NCI-H1105 (cell line): Measurements from ENCODE around the gene CAPN11.

Experiments used
- DNase-seq: peaks from one replicate; lab custom pipeline; 2025; lab: John Stamatoyannopoulos, UW

The CAPN11 gene

DNA sequence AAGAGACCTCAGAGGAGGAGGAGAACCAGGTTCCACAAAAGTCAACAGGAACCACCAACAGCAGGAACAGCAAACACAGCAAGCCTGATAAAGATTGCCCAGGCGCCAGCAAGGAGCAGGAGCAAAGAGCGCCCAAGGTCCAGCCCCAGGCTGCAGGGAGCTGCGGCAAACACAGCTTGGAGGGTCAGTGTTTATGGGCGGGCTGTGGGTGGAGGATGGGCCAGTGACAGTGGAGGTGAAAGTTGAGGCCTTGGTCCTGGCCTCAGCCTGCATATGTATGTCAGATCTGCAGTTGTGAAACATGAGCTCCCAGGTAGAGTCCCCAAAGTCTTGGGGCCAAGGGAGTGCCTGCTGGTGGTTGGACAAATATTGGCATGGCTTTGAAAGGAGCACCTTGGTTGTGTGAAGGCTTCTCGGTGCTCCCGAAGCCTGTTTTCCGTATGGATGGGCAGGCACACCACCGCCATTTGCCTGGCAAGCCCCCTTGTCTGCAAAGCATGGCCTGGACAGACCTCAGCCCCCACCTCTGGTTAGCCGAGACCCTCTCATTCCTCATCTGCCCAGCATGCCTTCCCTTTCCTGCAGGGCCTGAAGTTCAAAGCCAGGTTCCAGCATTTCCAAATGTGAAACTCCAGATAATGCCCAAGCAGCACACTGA is 2.0 kb upstream of the CAPN11 start:
- DNase-seq = no peak

DNA sequence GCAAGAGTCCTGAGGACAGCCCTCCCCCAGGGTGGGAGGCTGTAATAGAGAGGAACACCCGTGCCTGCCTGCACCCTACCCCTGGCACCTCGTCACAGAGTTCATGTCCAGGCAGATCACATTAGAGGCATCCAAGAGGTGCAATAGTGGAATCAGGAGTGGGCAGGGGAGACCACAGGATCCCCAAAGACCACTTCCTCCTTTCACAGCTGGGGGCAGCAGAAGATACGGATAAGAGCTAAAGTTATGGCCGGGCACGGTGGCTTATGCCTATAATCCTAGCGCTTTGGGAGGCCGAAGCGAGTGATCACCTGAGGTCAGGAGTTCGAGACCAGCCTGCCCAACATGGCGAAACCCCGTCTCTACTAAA is 1.5 kb upstream of the CAPN11 start:
- no peak for DNase-seq

DNA sequence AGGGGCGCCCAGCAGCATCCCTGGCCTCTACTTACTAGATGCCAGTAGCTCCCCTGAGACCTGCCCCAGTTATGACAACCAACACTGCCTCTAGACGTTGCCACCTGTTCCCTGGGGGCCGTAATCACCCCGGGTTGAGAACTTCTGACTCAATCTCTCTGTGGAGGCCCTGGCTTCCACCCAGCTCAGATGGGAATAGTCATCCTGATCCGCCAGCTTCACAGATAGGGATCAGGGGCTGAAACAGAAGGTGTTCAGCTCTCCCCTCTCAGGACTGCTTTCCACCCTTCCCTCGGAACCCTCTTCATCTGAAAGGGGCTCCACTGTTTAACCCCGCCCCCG is 3.3 kb downstream of the CAPN11 start:
- no peak for DNase-seq

DNA sequence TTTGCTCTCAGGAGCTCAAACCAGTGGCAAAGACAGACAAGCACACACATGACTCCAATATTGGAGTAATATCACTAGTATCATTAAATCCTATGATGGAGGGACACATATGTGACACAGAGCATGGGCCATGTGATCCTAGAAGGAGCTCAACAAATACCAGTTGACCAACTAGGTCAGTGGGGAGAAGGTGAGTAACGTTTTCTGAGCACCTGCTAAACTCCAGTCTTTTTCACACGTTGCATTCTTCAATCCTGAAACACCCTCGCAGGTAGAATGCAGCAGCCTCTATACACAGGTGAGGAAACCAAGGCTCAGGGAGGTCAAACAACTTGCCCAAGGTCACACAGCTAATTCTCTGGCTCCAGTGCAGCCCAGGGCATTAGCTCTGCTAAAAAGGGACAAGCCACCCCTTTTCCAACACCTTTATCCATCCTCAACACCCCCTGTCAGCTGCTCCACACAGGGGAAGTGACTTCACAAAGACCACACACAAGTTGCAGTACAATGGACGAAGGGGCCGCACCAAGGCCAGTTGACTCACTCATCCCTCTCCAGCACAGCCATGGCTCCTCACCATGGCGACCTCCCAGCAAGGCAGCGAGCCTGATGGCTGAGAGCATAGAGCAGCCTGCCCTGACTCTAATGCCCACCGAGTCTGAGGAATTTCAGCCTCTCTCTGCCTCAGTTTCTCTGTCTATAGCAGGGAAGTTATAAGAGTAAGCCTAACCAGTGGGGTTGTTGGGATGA is 4.4 kb downstream of the CAPN11 start:
- DNase-seq = no peak

DNA sequence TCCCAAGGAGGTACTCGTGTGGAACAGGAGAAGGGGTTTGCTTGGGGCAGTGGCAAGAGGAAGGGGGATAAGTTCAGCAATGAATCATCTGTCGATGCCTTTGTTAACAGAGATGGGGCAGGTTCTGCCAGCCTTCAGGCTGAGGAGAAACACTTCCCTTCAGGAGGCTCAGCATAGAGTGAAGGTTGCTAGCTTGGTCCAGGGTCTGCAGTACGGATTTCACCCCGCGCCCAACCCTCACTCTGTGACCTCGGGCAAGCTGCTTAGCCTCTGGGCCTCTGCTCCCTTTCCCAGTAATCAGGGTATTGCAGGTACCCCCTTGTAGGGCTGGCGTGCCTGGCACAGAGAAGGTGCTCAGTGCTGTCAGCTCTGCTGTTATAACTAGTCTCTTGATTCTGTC is 7.5 kb downstream of the CAPN11 start:
- no peak for DNase-seq

DNA sequence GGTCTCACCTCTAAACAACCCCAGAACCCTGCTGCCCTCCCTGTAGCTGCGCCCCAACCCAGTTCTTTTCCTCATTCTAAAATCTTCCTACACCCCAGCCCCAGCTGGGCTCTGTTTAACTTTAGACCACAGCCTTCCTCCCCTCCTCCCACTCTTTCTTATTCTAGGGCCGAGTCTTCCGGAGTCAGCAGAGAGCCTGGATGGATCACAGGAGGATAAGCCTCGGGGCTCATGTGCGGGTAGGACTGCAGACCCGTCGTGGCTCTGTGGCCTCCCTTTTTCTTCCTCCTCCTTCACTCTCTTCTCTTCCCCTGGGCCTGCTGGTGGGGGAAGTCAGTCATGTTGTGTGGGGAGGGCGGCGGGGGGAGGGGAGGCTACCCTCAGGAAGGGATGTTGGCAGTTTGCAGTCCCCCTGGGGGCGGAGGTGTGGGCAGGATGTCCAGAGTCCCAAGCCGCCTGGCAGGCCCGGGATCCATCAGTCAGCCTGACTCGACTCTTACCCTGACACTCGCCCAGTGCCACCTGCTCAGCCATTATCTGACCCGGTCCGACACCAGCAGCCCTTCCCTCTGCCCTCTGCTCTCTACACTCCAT is 8.1 kb downstream of the CAPN11 start:
- no peak for DNase-seq

DNA sequence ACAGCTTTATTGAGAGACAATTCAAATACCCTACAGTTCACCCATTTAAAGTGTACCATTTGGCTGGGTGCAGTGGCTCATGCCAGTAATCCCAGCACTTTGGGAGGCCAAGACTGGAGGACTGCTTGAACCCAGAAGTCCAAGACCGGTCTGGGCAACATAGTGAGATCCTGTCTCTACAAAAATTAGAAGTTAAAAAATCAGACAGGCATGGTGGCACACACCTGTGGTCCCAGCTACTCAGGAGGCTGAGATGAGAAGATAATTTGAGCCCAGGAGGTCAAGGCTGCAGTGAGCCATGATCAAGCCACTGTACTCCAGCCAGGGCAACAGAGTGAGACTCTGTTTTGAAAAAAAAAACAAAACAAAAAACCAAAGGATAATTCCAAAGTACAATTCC is 8.9 kb downstream of the CAPN11 start:
- no peak for DNase-seq

DNA sequence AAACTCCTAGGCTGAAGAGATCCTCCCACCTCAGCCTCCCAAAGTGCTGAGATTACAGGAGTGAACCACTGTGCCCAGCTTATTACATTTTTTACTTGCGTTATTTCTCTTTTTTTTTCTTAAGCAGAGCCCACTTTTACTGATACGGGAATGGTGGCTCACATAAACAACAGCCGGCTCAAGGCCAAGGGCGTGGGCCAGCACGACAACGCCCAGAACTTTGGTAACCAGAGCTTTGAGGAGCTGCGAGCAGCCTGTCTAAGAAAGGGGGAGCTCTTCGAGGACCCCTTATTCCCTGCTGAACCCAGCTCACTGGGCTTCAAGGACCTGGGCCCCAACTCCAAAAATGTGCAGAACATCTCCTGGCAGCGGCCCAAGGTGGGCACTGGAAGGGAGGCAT is 10.5 kb downstream of the CAPN11 start:
- no peak for DNase-seq

DNA sequence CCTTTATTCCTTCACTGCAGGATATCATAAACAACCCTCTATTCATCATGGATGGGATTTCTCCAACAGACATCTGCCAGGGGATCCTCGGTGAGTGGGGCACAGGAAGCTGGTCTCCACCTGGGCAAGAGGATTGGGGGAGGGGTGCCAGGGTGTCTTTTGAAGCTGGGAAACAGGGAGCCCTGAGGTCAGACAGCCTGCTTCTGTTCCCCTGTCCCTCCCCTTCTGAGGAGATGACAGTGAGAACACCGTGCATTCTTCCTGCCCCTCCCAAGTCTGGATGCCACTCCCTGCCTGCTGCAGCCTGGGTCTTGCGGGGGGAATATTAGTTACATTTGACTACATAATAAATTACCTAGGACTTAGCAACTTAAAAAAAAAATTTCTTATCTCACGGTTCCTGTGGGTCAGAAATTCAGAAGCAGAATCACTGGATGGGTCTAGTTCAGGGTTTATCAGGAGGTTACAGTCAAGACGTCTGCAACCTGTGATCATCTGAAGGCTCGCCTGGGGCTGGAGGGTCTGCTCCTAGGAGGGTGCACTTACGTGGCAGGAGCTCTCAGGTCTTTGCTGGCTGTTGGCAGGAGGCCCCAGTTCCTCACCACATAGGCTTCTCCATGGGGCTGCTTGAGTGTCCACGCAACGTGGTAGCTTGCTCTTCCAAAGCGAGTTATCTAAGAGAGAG is 11.4 kb downstream of the CAPN11 start:
- no peak for DNase-seq

DNA sequence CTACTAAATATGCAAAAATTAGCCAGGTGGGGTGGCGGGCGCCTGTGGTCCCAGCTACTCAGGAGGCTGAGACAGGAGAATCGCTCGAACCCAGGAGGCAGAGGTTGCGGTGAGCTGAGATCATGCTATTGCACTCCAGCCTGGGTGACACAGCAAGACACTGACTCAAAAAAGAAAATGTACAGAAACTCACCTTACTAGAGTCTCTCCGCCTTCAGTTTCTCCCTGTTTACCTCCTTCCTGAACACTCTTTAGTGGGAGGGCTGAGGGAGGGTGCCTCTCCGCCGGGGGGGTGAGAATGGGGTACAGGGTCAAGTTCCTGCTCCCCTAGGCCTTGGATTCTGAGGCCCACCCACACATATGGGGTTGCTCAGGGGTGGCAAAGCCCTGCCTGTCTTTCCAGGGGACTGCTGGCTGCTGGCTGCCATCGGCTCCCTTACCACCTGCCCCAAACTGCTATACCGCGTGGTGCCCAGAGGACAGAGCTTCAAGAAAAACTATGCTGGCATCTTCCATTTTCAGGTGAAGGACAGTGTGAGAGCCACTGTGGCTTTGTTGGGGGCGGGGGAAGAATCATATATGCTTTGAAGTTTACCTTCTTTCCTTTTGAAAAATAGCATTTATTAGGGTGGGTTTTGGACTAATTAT is 13.4 kb downstream of the CAPN11 start:
- DNase-seq = no peak

DNA sequence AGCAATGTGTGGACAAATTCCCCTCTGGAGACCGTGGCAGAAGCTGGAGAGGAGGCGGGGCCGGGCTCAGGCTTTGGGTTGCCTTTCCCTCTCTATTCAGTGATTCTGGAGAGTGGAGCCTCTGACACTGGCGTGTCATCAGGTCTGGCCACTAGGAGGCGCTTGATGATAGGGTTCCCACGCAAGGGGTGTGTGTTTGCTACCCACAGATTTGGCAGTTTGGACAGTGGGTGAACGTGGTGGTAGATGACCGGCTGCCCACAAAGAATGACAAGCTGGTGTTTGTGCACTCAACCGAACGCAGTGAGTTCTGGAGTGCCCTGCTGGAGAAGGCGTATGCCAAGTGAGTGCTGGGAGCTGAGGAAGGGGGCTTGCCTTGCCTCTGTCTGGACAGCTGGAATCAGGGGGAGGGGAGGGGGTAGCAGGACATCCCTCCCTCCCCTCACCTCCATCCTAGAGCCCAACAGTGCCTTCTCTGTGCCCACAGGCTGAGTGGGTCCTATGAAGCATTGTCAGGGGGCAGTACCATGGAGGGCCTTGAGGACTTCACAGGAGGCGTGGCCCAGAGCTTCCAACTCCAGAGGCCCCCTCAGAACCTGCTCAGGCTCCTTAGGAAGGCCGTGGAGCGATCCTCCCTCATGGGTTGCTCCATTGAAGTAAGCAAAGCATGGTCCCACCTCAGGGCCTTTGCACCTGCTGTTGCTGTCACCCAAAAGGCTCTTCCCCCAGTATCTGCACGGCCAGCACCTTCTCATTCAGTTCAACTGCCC is 14.3 kb downstream of the CAPN11 start:
- peak; percentile 50 for DNase-seq

DNA sequence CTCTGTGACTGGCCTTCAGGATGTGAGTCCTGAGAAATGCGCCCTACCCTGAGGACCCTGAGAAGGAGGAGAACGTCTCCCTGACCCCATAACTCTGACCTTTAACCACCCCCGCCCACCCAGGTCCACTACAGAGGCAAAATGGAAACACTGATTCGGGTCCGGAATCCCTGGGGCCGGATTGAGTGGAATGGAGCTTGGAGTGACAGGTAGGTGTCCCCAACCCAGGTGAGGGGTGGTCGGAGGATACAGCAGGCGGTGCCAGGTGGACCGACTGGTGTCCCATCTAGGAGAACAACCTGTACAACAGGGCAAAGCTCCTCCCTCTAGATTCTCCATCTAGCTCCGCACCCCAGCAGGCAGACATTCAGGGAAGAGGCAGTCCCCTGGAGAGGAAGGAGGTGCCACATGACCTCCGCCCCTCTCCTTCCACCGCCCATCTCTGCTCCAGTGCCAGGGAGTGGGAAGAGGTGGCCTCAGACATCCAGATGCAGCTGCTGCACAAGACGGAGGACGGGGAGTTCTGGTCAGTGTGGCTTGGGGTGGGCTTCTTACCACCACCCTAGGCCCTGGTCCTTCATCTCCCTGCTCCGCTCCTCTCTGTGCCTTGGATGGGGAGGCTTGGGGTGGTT is 17.6 kb downstream of the CAPN11 start:
- no peak for DNase-seq

DNA sequence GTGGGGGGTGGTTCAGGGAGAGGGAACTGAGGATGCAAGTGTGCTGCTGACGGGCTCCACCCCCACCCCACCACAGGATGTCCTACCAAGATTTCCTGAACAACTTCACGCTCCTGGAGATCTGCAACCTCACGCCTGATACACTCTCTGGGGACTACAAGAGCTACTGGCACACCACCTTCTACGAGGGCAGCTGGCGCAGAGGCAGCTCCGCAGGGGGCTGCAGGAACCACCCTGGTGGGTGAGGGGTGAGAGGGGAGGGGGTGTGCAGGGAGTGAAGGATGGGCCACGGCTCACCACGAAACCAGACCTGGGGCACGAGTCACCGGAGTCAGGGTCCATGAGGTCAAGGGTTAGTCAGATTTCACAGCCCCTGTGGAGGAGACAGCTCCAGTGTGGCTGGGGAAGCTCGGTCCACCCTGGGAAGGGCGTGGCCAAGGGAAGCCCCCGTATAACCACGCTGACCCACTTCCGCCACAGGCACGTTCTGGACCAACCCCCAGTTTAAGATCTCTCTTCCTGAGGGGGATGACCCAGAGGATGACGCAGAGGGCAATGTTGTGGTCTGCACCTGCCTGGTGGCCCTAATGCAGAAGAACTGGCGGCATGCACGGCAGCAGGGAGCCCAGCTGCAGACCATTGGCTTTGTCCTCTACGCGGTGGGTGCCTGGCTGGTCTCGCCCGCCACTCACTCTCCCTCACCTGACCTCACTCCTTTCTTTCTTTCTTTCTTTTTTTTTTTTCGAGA is 18.3 kb downstream of the CAPN11 start:
- DNase-seq = no peak

DNA sequence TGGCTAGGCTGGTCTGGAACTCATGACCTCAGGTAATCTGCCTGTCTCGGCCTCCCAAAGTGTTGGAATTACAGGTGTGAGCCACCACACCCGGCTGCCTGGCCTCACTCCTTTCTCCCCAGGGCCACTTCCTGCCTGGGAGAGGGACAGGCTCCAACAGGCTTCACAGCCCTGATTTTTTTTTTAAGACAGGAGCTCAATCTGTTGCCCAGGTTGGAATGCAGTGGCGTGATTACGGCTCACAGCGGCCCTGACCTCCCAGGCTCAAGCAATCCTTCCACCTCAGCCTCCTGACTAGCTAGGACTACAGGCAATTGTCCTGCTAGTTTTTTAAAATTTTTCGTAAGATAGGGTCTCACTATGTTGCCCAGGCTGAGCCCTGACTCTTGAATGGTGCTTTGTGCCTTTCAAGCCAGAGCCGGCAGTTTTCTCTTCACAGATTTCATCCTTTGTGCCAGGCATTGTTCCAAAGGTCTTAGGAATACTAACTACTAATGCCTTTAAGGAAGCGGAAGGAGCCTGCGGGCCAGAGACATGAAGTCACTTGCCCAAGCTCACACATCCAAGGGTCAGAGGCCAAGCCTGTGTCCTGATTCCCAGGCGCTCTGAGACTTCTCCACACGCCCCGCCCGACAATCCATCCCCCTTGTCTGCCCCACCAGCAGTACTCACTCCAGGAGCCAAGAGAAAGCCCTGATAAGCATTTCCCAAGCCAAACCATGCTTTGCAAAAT is 19.2 kb downstream of the CAPN11 start:
- DNase-seq = no peak

DNA sequence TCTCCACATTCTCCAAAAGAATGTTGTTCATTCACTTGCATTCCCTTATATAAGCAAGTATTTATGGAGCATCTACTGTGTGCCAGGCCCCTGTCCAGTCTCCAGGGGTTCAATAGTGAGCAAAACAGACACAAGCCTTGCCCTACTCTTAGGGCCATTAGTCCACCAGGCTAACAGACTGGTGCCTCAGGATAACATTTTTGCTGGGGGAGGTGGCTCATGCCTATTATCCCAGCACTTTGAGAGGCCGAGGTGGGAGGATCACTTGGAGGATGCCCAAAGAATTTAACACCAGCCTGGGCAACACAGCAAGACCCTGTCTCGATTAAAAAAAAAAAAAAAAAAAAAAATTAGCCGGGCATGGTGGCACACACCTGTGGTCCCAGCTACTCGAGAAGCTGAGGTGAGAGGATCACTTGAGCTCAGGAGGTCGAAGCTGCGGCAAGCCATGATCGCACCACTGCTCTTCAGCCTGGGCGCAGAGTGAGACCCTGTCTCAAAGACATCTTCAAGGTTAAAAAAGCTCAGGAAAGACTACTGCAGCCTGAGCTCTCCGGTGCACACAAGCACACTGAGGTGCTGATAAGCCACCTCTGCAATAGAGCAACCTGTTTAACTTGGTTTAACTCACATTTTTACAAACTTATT is 19.9 kb downstream of the CAPN11 start:
- DNase-seq = no peak

DNA sequence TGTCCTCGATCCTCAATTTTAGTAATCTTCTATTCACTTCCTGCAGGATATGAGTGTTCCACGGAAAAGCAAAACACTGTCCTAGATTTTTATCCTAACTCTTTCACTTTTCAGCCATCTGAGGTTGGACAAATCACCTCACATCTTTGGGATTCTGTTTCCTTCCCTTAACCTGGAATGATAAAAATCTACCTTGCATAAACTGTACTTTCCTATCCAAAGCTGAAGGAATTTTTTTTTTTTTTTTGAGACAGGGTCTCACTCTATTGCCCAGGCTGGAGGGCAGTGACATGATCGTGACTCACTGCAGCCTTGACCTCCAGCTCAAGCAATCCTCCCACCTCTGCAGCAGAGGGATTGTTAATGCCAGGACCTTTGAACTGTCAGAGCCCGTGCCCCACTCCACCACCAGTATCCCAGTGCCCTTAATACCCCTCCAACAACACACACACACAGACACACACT is 20.5 kb downstream of the CAPN11 start:
- no peak for DNase-seq

DNA sequence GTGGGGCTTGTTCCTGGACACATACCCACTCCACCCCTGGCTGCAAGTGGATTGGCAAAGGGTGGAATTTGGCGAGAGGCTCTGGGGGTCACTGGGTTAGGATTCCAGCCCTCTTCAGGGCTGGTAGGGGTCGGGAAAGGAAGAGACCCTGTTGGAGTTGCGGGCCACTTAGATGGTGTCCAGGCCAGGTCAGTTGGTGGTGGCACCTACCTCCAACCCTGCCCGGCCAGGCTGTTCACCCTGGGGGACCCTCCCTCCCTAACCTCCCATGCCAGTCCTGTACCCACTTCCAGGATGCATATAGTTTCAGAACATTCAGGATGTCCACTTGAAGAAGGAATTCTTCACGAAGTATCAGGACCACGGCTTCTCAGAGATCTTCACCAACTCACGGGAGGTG is 21.0 kb downstream of the CAPN11 start:
- DNase-seq = no peak

DNA sequence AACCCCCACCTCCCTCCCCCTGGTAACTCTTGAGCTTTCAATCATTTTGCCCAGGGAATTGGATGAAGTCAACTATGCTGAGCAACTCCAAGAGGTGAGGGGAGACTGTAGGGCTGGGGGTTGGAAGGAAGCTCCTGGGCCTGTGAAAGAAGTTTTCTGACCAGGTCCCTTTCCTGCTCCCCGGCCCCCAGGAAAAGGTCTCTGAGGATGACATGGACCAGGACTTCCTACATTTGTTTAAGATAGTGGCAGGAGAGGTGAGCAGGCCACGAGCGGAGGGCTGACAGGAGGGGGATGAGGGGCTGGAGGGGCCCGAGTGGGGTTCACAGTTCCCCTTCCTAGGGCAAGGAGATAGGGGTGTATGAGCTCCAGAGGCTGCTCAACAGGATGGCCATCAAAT is 21.8 kb downstream of the CAPN11 start:
- DNase-seq = no peak

DNA sequence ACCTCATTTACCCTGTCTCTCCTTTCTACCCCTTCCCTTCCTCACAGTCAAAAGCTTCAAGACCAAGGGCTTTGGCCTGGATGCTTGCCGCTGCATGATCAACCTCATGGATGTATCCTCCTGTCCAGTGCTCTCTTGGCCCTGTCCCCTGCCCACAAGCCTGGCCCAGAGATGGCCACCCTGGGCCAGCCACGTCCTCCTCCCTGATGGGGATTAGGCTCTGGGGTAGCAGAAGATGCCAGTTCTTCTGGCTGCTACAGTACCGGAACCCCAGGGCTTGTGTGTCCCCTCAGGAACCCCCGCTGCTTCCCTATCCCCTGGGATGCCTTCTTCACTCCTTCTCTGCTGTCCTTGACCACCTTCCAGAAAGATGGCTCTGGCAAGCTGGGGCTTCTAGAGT is 22.3 kb downstream of the CAPN11 start:
- no peak for DNase-seq
